Fibroblast of the conjunctiva (primary cell): Measurements from ENCODE around the gene CYB5R3.
"Not testable (repeated sequence)": the region's sequence is repeated elsewhere in the genome, so short reads cannot be mapped to it uniquely, and the experiment has no call there.

Experiments used
- DNase-seq: peaks from one replicate; pipeline ENCODE4 v3.0.0-alpha.2; 2010; ENCODE audit warnings: low read depth

The CYB5R3 gene

DNA sequence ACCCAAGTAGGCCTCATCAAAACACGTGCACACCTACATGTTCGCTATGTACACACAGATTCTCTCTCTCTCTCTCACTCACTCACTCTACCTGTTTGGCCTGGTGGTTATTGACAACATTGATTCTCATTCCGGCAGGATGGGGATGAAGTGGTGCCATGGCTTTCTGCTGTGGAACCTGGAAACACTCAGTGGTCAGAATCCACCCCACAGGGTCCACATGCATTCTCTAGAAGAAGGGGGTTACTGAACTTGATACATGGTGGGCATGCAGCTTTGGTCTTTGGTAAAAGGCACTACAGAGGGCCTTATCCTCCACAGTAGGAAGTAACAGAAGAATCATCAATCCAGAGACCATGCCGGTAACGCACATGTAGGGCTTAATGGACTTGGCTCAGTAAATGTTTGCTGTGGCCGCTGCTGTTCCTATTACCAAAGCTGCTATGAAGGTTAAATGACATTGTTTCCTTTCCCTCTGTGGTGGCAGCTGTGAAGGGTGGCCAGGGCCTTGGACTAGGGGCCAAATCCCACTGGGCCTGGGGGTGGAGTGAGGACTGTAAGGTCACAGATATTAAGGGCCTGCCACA, 47.2 kb downstream of the CYB5R3 start:
- DNase-seq, result no peak

DNA sequence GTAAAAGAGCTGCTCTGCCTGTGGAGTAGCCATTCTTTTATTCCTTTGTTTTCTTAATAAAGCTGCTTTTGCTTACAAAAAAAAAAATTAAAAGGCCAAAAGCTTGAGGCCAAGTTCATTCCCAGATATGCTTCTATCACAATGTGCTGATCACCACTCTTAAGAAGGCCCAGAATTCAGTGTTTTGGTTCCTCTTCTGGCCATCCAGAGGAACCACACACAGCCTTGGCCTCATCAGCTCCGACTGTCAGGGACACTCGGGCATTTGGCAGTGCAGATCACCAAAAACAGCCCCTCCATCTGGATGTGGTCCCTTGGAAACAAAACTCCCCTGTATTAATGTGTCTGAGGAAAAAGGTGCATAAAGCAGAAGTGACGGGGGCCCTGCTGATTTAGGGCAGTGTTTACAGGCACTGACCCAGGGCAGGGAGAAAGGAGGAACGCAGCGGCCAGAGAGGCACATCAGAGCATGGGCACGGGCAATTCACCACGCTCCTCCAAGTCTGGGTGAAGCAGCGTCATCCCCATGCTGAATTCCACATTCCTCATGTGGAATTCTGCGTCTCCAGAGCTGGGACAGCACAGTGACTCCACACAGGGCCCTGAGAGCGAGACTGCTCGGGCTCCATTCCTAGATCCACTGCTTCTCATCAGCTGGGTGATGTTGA, 52.2 kb downstream of the CYB5R3 start:
- no peak for DNase-seq

DNA sequence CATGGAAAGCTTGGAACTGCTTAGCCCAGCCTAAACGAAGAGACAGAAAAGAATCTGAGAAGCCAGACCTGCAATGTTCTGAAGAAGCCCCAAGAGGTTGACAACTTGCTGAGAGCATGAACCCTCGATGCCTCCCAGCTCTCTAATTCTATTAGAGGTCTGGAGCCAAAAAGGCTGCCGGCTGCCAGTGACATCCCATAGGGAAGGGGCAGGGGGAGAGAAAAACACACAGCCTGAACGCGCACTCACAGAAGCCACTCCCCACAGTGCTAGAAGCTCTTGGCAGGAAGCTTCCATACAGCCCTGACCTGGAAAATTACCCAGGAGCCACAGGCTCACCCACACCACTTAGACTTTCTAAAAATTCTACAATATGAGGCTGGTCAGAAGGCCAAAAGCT, 52.9 kb downstream of the CYB5R3 start:
- no peak for DNase-seq

DNA sequence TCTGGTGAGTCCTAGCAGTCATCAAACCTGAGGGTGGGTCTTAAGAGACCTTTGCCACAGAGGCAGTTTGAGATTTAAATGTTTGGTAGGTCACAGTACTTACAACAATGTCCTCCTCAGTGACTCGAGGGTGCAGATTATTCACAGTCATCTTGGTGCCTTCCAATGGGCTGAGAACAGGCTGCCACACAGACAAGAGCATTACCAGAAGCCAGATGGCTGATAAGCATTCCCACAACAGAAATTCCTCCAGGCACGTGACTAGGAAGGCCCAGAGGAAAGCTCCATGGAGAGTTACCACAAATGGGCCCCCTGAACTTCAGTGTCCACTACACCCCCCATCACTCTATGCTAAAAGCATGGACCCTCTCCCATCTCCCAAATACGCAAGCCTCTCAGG, 53.8 kb downstream of the CYB5R3 start:
- DNase-seq, result no peak

DNA sequence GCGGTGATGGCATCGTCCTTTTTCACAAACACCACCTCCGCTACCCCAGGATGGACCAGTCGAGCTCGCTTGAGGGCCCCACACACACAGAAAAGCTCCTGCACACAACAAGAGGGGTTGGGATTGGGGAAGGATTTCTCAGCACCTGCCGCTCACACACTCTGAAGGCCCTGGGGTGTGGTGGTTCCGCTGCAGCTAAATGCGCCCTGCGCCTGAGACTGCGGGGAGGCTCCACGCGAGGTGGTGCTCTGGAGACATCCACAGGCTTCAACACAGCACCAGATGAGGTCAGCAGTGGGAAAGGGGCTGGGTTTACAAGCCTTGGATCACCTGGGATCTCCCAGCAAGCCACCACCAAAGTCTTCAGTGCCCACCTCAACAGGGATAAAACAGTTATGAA, 57.2 kb downstream of the CYB5R3 start:
- DNase-seq, result no peak

DNA sequence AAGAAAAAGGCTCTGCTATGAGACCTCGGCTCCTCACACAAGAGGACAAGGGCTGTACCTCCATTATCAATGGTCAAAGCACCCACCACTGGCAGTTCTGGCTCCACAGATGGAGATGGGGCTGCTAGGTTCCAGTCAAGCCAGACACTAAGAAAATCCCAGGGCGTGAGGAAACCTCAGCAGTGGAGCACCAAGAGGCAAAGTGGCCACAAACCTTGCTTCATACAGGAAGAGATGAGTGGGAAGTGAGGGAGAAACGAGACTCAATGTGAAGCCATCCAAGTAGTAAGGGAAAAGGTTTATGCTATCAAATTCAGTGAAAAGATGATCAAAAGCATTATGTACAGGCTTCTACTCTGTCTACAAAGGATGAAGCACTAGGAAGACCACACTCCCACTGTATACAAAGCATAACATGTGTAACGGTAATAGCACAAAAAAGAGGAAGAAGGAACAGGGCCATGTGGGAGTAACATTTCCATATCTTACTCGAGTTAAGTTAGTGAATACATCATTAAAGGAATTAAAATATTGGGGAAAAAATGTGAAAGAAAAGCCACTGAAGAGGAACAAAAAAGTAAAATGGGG, 61.5 kb downstream of the CYB5R3 start:
- no peak for DNase-seq

DNA sequence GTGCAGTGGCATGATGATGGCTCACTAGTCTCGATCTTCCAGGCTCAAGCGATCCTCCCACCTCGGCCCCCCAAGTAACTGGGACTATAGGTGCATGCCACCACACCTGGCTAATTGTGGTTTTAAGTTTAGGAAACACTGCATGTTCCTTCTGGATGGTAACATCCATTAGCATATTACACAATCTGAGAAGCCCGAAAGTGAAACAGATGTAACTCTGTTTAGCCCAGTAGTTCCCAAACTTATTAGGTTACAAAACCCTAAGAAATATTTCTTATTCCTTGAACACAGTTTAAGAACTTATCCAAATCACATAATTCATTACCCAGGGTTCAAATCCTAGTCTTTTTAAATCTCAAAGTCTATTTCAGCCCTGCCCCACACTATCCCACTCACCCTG, 62.8 kb downstream of the CYB5R3 start:
- DNase-seq, result no peak

DNA sequence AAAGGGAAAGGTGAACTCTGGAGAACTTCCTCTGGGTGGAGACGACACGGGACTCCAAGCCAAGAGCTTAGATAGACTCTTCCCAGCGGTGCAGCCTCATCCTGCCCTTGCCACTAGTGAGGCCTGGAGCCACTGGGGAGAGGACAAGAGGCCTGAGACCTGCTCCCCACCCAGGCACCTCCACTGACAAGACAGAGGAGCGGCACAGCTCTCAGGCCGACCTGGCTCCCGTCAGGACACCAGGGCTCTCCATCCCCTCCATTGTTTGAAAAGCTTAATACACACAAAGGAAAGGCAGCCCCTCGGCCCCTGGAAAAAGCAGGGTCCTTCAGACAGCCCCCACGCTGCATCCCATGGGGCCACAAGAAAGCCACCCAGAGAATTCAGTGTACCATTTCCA, 64.1 kb downstream of the CYB5R3 start:
- DNase-seq, result no peak

DNA sequence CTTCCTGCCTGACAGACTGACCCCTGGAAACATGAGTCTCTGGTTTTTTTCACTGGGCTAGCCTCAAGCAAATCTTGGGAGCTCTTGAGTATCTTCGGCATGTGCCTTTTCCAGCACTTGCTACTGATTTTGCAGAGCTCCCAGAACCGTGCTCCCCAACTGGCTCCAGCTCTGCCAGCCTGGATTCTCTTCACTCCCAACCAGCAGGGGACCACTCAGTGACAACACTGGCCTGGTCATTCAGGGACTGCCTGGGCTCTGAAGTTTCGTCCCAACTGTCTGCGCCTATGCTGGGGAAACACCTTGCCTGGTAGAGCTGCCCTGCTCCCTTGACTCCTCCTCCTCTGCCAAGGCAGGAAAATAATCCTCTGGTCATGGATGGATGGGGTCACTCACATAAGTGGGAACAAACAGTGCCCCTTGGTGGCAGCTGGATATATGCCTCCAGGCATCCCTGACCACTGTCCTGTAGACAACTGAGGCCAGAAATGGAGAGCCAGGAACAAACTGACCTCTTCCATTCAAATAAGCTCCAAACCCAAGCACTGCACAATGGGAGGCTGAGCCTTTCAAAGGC, 64.7 kb downstream of the CYB5R3 start:
- DNase-seq, result no peak

DNA sequence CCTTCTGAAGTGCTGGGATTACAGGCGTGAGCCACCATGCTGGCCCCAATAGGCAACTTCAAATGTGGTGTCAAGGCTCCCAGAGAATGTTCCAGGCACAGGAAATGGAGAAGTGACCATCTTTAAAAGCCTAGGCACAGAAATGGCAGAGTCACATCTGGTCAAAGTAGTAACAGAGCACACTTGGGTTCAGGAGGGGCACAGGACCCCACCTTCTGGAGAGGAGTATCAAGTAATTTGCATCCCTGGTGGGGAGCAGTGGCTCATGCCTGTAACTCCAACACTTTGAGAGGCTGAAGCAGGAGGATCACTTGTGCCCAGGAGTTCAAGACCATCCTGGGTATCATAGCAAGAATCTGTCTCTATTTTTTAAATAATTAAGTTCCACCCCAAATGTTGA, 66.2 kb downstream of the CYB5R3 start:
- no peak for DNase-seq

DNA sequence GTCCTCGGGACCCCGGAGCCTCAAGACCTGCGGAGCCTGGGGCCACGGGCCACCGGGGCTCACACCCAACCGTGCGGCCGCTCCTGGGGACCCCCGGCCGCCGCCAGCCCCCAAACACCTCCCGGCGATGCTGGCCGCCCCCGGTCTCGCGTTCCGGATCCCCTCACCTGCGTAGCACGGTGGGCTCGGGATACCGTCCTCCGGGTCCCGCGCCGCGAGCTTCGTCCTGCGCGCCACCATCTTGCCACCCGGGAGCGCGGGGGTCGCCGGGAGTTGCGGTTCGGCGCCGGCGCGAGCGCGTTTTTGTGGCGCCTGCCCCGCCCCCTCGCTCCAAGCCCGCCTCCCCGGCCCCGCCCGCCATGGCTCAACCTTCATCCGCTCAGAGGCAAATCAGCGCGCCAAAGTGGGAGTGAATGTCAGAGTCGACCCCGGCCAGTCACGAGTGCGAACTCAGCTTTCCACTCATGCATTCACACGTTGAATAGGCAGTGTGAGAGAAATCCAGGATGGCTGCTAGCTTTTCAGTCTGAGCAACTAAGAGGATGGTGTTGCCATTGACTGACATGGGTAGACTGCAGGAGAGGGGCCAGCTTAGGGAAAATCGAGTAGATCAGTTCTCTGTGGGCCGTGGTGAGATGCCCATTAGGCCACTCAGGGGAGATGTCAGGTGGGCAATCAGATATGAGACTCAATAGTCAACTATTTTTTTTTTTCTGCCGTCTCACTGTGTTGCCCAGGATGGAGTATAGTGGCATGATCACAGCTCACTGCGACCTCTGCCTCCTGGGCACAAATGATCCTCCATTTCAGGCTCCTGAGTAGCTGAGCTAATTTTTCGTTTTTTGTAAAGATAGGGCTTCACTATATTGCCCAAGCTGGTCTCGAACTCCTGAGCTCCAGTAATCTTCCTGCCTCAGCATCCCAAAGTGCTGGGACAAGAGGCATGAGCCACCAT, 67.2 kb downstream of the CYB5R3 start:
- peak; percentile 26 for DNase-seq

DNA sequence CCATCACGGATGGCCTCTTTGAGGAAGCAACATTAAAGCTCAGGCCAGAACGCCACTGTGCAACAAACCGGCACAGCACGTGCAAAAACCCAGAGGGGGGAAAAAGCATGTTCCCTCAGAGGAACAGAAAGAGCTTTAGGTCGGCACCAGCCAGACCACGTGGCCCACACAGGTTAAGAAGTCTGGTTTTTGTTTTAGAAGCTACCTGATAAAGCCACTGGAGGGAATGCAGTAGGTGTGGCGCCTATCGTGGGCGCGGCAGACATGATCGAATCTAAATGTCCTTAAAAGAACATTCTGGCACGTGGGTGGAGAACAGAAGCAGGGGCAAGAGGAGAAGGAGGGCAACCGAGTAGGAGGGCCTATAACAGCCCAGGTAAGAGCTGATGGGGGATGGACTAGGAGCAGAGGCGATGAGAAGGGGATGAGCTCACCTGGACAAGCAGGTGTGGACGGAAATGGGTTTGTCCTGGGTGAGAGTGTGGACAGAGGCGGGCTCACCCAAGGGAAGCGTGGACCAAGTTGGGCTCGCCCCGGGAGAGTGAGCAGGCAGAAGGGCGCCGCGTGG, 67.9 kb downstream of the CYB5R3 start:
- DNase-seq, result not testable (repeated sequence)

DNA sequence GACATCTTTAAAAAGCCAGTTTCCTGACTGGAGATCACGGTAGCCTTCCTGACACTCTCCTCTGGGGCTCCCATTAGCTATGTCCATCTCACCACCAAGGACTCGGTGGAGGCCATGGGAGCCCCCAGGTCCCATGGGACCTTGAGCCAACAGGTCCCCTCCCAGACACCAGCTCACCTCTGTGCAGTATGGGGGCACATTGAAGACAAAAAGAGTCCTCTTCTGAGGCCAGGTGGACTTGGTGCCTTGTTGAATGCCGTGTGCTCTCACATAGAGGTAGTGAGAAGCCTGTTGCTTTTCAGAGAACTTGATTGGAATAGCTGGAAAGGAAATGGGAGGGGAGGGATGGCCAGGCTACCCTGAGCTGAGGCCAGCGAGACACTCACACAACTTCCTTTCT, 69.2 kb downstream of the CYB5R3 start:
- DNase-seq, result not testable (repeated sequence)

DNA sequence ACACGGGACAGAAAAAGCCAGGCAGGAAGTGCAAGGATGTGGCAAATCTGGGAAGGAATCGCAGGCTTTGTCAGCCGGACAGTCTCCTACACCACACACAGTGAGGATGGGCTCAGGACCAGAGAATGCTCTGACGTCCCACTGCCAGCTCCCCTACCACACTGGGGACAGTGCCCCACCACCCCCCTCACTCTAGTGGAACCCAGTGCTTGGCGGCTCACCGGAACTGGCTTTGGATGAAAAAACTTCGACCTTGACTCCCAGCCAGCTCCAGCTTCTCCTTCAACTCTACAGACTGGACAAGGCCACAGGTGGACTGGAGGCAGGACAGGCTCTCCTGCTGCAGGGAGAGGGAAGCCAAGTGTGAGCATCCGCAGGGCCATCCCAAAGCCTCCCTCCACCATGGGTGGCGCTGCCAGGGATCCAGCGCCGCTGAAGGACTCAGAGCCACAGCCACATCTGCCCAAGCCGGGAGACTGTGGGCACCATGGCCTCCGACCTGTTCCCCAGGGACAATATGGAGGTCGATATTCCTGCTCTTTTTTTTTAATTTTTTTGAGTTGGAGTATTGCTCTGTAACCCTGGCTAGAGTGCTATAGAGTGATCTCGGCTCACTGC, 71.5 kb downstream of the CYB5R3 start:
- no peak for DNase-seq

DNA sequence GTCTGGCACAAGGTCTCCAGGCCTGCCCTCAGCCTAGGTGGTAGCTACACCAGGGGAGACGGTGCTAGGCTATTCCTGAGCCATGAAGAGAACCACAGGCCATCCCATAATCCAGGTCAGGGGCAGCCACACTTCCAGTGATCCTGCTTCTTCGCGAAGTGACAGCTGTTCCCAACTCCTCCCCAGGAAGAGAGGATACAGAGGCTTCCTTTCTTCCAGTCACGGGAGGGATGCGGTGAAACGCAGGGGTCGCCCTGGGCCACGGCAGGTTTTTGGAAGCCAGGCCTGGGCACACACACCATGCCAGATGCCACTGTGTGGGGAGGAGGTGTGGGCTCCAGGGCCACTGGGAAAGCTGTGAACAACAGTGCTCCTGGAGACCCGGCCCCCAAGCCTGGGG, 72.1 kb downstream of the CYB5R3 start:
- not testable (repeated sequence) for DNase-seq

DNA sequence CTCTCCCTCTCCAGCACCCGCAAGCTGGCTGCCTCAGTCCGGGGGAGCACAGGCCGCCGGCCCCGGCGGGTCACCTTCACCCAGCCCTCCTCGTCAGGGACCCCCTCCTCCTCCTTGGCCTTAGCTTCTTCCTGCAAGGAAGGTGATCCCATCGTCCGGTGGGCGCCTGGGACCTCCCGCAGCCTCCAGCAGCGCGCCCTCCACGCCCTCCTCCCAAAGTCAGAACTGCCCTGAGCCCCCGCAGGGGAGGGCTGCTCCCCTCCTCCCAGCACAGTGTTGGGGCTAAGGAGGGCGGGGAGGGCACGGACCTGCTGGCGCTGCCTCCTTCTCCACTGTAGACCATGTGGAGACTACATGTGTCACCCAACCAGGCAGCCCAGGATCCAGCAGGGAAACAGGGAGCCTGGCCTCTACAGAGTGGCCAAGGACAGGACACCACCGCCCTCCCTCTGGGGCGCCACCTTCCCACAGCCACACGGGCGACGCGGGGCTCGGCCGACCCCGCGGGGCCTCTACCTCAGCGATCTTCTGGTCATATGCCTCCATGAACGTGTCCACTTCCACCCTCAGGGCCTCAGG, 73.1 kb downstream of the CYB5R3 start:
- DNase-seq, result not testable (repeated sequence)

DNA sequence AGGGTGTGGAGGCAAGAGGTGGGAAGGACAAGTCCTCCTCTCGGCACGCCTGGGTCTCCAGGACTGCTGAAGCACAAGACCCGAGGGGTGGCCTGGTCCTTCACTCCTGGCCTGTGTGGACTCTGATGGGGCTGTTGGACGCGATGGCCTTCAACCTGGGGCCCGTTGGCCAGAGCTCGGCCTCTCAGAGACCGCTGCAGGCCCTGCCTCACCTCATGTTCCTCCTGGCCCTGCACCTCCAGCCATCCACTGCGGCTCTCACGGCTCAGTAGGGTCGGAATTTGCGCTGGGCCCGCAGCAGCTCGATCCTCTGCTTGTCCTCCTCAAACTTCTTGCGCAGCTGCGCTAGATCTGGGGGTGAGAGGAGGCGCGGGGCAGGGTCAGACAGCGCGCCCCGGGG, 74.7 kb downstream of the CYB5R3 start:
- not testable (repeated sequence) for DNase-seq

DNA sequence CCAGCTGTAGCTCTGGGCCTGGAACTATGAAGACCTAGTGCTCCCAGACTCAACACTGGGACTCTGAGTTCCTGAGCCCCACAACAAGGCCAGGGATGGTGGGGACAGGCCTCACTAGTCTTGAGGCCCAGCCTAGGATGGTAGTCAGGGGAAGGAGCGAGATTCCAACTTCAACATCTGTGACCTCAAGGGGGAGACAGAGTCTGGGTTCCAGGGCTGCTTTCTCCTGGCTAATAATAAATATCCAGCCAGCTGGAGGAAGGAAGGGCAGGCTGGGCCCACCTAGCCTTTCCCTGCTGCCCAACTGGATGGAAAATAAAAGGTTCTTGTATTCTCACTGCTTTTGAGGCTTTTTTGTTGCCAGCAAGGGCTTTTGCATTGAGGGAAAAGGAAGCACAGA, 75.1 kb downstream of the CYB5R3 start:
- not testable (repeated sequence) for DNase-seq

DNA sequence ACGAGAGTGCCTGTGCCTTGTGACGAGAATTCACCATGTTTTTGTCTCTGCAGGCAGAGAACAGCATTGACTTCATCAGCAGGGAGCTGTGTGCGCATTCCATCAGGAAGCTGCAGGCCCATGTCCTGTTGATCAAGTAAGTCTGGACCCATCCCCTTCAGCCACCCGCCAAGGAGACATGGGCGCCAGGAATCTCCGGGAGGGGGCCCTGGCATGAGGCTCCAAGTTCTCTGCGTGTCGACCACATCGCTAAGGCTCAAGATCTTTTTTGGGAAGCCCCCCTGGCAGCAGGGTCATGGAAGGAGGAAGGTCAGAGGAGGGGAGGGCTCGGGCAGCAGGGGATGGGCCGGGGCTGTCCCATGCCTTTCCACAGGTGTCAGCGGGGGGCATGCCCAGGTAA, 78.1 kb downstream of the CYB5R3 start:
- DNase-seq, result not testable (repeated sequence)

DNA sequence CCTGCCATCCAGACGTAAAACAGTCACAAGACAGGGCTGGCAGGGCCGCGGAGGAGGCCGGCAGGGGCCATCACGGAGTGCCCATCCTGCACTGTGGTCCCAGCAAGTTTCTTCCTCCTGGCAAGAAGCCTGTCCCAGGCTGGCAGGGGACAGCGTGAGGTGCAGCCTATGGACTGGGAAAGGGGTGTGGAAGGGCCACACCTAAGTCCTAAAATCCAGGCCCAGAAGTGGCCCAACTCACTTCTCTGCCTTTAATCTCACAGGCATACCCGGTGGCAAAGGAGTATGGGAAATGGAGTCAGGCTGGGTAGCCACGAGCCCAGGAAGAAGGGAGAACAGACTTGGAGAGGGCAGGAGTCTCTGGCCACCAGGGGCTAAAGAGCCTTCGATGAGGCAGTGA, 78.6 kb downstream of the CYB5R3 start:
- not testable (repeated sequence) for DNase-seq

DNA sequence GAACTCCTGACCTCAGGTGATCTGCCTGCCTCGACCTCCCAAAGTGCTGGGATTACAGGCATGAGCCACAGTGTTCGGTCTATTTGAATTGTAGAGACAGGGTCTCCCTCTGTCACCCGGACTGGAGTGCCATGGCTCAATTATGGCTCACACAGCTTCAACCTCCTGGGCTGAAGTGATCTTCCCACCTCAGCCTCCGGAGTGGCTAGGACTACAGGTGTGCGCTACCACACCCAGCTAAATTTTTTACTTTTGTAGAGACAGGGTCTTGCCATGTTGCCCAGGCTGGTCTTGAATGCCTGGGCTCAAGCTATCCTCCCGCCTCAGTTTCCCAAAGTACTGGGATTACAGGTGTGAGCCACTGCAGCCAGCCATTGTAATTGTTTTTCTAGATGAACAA, 81.2 kb downstream of the CYB5R3 start:
- DNase-seq, result not testable (repeated sequence)
